Glutamatergic neuron (in vitro differentiated cells): Measurements from ENCODE around the gene CDT1. TPM values are rescaled to one million over a fixed set of nuclear protein-coding genes. Genes with fewer than 3 reads are reported as not detected.
A peak's percentile ranks its signal among the peaks of the same experiment; 100 is the strongest.

ENCODE experiments used
- DNase-seq: peaks from one replicate; pipeline ENCODE4 v3.0.0; 2022
- H3K27ac Mint-ChIP-seq: one replicate; pipeline ENCODE4 v1.8.0; 2020; ENCODE audit warnings: mild to moderate bottlenecking, mixed read lengths, inconsistent platforms; ENCODE audit not compliant: unreplicated experiment
- H3K27me3 Mint-ChIP-seq: one replicate; pipeline ENCODE4 v1.8.0; 2020; ENCODE audit warnings: mild to moderate bottlenecking, moderate library complexity, mixed read lengths, inconsistent platforms; ENCODE audit not compliant: unreplicated experiment
- H3K36me3 Mint-ChIP-seq: one replicate; pipeline ENCODE4 v1.8.0; 2020; ENCODE audit warnings: mild to moderate bottlenecking, mixed read lengths, inconsistent platforms; ENCODE audit not compliant: unreplicated experiment
- H3K4me1 Mint-ChIP-seq: one replicate; pipeline ENCODE4 v1.8.0; 2020; ENCODE audit warnings: mild to moderate bottlenecking, low read depth, mixed read lengths, inconsistent platforms; ENCODE audit not compliant: unreplicated experiment
- H3K4me3 Mint-ChIP-seq: one replicate; pipeline ENCODE4 v1.8.0; 2020; ENCODE audit warnings: mild to moderate bottlenecking, mixed read lengths, inconsistent platforms; ENCODE audit not compliant: unreplicated experiment
- H3K9me3 Mint-ChIP-seq: one replicate; pipeline ENCODE4 v1.8.0; 2020; ENCODE audit warnings: mild to moderate bottlenecking, moderate library complexity, mixed read lengths, inconsistent platforms; ENCODE audit not compliant: unreplicated experiment
- CTCF ChIP-seq: fragments of 200-600 bp; sonication (generic); IDR thresholded peaks from one replicate; pipeline ENCODE4 v1.5.0; 2021; ENCODE audit not compliant: partially characterized antibody, unreplicated experiment
- total RNA-seq: library from RNA; stranded (reverse); fragmentation: NEBNext Ultra II Directional; extraction: Animal tissue kit (Norgen Biotek cat#: 25700); gene quantifications from one replicate; pipeline ENCODE4 v1.2.1, GENCODE V29; 2021; ENCODE audit not compliant: unreplicated experiment

Gene CDT1
- total RNA-seq, 1 donor from 2014 or later: 5.6 TPM

- H3K27ac Mint-ChIP-seq: peak overlapping the region; percentile 68
- no peak for TF ChIP-seq CTCF
- peak overlapping the region; percentile 49 for H3K4me3 Mint-ChIP-seq
- H3K36me3 Mint-ChIP-seq: no peaks in the 10 kb centered on the region
- peaks cover 16% of the 10 kb centered on the region for H3K4me1 Mint-ChIP-seq
- H3K9me3 Mint-ChIP-seq: peaks cover 3% of the 10 kb centered on the region
- peaks cover 8% of the 10 kb centered on the region for H3K27me3 Mint-ChIP-seq
- peak; percentile 82 for DNase-seq
Measured at GRCh38 chr16:88772871-88773811, 30.4 kb upstream of the CDT1 start.

GRCh38 chr16:88773812-88774291 is 29.7 kb upstream of the CDT1 start:
- Mint-ChIP-seq H3K27ac (no peak overlapping the region), H3K4me1 (peaks cover 17% of the 10 kb centered on the region), H3K36me3 (no peaks in the 10 kb centered on the region), H3K27me3 (peaks cover 8% of the 10 kb centered on the region), H3K4me3 (peak overlapping the region; percentile 25), H3K9me3 (peaks cover 3% of the 10 kb centered on the region)
- no peak for TF ChIP-seq CTCF
- DNase-seq: peak; percentile 72

GRCh38 chr16:88774544-88775393 is 28.8 kb upstream of the CDT1 start:
- peaks cover 10% of the 10 kb centered on the region for H3K27me3 Mint-ChIP-seq
- no peak for DNase-seq
- no peak for TF ChIP-seq CTCF
- H3K4me1 Mint-ChIP-seq: peaks cover 13% of the 10 kb centered on the region
- no peaks in the 10 kb centered on the region for H3K36me3 Mint-ChIP-seq
- peaks cover 3% of the 10 kb centered on the region for H3K9me3 Mint-ChIP-seq
- no peak overlapping the region for H3K27ac Mint-ChIP-seq
- no peak overlapping the region for H3K4me3 Mint-ChIP-seq

- no peak overlapping the region for H3K27ac Mint-ChIP-seq
- no peak for TF ChIP-seq CTCF
- H3K4me3 Mint-ChIP-seq: no peak overlapping the region
- H3K36me3 Mint-ChIP-seq: no peaks in the 10 kb centered on the region
- DNase-seq: no peak
- H3K4me1 Mint-ChIP-seq: peaks cover 14% of the 10 kb centered on the region
- H3K9me3 Mint-ChIP-seq: peaks cover 3% of the 10 kb centered on the region
- H3K27me3 Mint-ChIP-seq: peaks cover 11% of the 10 kb centered on the region
Measured at GRCh38 chr16:88775825-88776224, 27.8 kb upstream of the CDT1 start.
